HG02642 (cell line): Measurements from ENCODE around the gene GET4.
"Not testable (repeated sequence)": the region's sequence is repeated elsewhere in the genome, so short reads cannot be mapped to it uniquely, and the experiment has no call there.

ENCODE experiments used
- ATAC-seq: cut with Tn5 transposase; IDR thresholded peaks from one replicate; pipeline ENCODE4 v1.9.1; 2021; ENCODE audit warnings: mild to moderate bottlenecking; ENCODE audit not compliant: unreplicated experiment, poor library complexity

Gene GET4

DNA sequence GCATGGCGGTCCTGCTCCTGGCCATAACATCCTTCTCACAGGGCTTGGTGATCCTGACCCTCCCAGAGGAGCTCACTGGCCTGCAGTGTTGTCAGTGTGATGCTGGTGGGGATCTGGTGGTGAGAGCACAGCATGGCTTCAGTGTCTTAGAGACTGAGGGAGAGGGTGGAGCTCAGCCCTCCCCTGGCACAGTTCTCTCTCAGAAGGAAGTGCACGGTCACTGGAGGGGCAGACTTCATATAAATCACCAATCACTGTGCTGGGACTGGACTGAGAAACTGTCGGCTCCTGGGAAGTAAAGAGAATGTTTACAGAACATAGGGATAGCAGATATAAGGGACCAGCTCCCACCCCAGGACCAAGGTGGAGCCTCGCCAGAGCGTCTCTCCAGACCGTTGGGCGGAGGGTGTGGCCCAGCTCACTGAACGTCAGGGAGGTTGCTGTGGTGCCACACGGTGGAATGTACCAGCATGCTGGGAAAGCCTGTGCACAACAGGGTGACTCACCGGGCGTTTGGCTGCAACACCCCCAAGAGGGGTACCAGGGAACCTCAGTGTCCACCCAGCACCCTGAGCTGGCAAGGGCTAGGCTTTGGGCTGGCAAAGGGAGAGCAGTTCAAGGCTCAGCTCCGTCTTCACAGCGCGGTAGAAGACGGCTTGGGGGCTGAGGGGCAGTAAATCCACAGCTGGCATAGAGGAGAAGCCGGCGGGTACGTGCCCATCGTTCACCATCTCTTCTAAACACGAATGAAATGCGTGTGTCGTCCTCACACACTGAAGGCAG lies 8.8 kb upstream of the GET4 start:
- ATAC-seq, result no peak

DNA sequence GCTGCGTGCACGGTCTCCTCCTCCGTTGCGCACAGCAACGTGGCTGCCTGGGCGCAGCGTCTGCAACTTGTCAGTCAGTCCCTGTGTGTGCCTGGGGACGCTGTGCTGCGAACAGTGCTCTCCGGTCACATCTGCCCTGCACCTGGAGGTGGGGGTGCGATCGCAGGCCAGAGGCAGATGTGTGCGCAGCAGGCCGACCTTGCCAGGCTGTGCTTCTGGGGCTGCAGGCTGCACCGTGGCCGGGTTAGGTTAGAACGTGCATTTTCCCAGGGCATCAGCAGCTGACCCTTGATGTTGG lies 8.2 kb upstream of the GET4 start:
- no peak for ATAC-seq

GRCh38 chr7:869348-869747 lies 7.0 kb upstream of the GET4 start:
- no peak for ATAC-seq

- ATAC-seq, result no peak
These were observed 4.3 kb upstream of the GET4 start for GRCh38 chr7:871900-872537.

DNA sequence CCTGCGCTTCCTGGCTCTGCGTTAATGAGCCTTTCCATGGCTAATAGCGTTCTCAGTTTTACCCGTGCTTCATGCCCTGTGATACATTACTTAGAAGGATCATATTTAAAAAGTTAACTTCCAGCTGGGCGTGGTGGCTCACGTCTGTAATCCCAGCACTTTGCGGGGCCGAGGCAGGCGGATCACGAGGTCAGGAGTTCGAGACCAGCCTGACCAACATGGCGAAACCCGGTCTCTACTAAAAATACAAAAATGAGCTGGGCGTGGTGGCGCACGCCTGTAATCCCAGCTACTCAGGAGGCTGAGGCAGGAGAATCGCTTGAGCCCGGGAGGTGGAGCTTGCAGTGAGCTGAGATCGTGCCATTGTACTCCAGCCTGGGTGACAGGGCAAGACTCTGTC lies 3.7 kb upstream of the GET4 start:
- ATAC-seq, result not testable (repeated sequence)

GRCh38 chr7:873367-874002 lies 2.9 kb upstream of the GET4 start:
- no peak for ATAC-seq

DNA sequence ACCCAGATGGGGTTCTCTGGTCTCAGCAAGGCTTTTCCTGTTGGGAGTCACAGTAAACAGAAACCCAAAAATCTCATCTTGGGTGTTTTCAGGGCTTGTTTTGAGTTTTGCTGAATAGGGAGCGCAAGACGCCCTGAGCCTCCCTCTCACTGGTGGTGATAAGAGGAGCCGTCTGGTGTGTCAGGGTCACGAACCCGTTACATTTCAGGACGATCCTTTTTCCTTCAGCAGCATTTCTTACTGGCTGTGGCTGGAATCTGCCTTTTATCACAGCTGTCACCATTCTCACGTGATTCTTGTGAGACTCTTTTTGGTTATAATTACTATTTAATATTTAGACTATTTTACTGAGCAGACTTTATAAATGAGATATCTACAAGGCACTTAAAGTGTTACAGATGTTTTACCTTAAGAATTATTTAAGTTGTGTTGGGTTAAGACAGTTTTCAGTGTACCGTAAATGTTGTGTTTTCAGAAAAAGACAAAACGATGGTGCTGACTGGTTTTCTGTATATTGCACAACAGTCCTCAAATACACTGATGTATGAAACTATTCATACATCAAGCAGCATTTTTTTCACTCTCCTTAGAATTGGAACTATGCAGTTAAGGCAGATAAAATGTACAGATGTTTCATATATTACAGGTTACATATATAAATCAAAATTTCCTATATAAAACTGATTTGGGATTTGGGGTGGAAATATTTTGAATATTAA lies 2.2 kb upstream of the GET4 start:
- ATAC-seq, result no peak

GRCh38 chr7:875051-875450 lies 1.3 kb upstream of the GET4 start:
- ATAC-seq, result no peak

DNA sequence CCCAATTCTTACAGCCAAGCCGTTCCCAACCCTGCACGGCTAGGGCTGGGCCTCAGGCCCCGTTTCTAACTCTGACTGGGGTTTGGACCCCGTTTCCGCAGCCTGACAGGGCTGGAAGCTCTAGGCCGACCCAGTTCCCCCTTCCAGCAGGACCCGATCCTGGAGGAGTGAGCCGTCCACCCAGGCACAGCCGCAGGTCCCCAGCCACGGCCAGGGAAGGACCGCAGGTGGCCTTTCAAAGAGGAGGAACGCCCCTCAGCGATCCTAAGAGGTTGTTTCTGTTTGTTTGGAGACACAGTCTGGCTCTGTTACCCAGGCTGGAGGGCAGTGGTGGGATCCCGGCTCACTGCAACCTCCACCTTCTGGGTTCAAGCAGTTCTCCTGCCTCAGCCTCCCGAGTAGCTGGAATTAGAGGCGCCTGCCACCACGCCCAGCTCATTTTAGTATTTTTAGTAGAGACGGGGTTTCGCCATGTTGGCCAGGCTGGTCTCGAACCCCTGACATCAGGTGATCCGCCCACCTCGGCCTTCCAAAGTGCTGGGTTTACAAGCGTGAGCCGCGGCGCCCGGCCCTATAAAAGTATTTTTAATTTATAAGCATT lies 778 bp upstream of the GET4 start:
- ATAC-seq, result no peak

- ATAC-seq, result no peak
These were observed 588 bp downstream of the GET4 start for GRCh38 chr7:876972-877311.

GRCh38 chr7:877312-878232 lies 1.2 kb downstream of the GET4 start:
- ATAC-seq, result no peak

- ATAC-seq, result no peak
These were observed 2.7 kb downstream of the GET4 start for GRCh38 chr7:879093-879492.

DNA sequence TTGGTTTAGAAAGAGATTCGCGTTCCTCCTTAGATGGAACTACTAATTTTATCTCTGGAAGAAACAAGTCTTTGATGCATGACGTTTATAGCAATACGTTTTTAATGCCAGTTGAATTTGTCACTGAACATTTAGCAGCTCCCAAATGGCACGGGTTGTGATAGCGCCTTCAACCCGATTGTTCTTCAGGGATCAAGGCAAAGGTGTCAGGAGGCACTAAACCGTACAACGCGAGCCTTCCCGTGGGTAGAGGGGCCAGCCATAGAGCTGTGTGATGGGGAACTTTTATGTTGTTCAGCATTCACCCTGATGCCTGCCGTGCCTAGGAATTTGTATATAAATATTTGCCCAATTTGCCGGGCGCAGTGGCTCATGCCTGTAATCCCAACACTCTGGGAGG lies 3.4 kb downstream of the GET4 start:
- no peak for ATAC-seq

- no peak for ATAC-seq
These were observed 4.1 kb downstream of the GET4 start for GRCh38 chr7:880450-880849.

DNA sequence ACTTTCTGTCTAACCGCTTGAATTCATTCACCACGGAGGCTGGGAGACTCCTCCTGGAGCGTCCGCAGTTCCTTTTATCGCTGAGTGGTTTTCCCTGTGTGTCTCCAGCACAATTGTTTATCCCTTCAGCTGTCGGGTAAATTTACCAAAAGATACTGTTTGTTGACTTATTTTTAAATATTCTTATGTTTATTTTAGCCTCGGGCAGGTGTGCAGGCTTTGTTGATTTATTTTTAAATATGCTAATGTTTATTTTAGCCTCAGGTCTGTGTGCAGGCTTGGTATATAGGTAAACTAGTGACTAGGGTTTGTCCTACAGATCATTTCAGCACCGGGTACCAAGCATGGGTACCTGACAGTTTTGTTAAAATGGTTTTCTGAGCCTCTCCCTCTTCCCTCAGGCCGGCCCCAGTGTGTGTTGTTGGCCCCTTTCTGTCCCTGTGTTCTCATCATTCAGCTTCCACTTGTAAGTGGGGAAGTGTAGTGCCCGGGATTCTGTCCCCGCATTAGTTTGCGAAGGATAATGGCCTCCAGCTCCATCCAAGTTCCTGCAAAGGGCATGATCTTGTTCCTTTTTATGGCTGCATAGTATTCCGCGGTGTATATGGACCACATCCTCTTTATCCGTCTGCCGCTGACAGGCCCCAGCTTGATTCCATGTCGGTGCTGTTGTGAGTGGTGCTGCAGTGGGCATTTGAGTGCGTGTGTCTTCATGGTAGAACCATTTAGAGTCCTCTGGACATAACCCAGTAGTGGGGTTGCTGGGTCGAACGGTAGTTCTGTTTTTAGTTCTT lies 5.3 kb downstream of the GET4 start:
- ATAC-seq, result no peak

DNA sequence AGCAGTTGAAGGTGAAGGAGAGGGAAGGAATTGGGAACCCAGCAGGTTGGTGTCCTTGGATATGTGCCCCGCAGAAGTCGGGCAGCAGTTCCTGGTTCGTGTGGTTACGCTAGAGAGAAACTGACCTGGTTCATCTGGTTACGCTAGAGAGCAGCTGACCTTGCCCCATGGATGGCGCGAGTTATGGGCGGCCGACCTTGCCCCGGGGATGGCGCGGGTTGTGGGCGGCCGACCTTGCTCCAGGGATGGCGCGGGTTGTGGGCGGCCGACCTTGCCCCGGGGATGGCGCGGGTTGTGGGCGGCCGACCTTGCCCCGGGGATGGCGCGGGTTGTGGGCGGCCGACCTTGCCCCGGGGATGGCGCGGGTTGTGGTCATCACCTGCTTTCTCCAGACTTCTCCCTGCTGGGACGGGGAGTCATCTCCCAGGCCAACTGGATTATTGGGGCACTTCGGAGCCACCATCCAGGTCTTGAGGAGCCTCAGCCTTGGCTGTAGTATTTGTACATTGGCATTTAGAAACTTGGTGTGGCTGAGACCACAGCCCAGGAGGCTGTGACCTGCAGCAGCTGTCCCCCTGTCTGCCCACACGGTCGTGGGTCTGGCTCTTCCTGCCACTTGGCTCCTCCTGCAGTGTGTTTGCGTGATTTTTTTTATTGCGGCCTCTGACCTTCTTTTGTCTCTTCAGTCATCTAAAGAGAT lies 6.1 kb downstream of the GET4 start:
- no peak for ATAC-seq

GRCh38 chr7:883055-884021 lies 7.0 kb downstream of the GET4 start:
- no peak for ATAC-seq
